Measurements from ENCODE around the gene CMIP.

The CMIP gene

GRCh38 chr16:81497690-81498089 is 53.1 kb downstream of the CMIP start:
- DNase-seq = no peak

GRCh38 chr16:81498351-81498750 is 53.7 kb downstream of the CMIP start:
- DNase-seq = no peak

- no peak for DNase-seq
Measured at GRCh38 chr16:81499576-81500380, 55.2 kb downstream of the CMIP start.

- no peak for DNase-seq
Measured at GRCh38 chr16:81500833-81501521, 56.4 kb downstream of the CMIP start.

DNA sequence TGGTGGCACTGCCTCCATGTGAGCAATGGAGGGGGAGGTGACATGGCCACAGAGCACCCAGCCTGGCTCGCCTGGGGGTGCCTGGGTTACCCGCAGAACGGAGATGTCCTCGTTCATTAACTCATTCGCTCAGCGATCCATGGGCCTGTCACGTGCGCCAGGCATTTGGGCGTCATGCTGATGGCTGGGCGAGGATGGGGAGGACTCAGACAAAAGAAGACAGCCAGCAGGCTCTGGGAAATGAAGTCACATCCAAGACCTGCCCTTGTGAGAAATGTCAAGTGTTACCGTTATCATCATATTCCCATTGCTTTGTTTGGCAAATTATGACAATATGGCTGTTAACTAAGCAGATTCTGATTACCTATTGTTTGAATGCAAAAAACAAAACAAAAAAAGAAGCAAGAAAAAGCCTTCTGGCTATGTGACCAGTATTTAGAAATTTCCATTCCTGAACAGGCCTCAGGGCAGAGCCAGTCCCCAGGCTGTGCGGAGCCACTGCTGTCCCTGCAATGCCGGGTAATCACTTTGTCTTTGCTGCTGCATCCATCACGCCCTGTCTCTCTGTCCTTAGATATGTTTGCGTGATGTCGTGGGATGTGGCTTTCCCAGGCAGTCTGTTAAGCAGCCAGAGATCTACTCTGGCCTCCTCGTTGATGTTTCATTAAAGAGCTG is 57.9 kb downstream of the CMIP start:
- no peak for DNase-seq

- DNase-seq = no peak
Measured at GRCh38 chr16:81505011-81505661, 60.5 kb downstream of the CMIP start.

- DNase-seq = no peak
Measured at GRCh38 chr16:81509404-81509803, 64.8 kb downstream of the CMIP start.

DNA sequence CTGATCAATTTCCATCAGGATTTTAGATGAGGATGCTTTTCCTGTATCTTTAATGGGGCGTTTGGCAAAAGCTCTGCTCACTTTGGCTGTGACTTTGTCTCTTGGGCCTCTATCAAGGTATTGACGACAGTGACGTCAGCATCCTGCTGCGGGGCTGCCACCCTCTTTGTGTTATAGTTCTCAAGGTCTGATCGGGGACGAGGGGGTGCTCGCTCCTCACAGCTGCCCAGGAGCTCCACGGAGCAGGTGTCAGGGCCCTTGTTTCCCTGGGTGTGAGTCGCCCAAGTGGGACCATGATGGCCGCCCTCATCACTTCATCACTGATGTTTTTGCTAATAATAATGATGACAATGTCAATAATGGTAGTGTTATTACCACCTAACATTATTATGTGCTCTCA is 65.4 kb downstream of the CMIP start:
- DNase-seq = no peak

GRCh38 chr16:81511371-81511770 is 66.8 kb downstream of the CMIP start:
- no peak for DNase-seq

GRCh38 chr16:81513204-81514040 is 68.8 kb downstream of the CMIP start:
- no peak for DNase-seq

DNA sequence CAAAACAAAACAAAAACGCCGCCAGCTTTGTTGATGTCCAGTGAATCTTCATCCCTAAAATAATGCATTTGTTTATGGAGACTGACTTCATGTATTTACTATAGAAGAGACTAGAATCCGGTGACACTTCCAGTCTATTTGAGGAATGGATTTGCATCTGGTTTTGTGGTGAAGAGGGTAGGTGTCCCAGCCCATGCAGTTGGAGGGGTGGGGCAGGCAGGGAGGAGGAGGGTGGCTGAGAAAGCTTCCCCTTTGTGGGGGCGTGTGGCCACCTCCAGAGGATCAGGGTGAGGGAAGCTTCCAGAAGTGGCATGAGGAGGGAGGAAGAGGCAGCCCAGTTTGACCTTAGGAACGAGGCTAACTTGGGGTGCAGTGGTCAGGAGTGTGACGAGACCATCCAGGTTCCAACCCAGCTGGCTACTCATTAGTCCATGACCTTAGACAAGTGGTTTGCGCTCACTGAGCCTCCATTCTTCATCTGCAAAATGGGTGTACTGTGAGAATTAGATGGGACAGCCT is 69.5 kb downstream of the CMIP start:
- no peak for DNase-seq

GRCh38 chr16:81514568-81515258 is 70.1 kb downstream of the CMIP start:
- DNase-seq = no peak

DNA sequence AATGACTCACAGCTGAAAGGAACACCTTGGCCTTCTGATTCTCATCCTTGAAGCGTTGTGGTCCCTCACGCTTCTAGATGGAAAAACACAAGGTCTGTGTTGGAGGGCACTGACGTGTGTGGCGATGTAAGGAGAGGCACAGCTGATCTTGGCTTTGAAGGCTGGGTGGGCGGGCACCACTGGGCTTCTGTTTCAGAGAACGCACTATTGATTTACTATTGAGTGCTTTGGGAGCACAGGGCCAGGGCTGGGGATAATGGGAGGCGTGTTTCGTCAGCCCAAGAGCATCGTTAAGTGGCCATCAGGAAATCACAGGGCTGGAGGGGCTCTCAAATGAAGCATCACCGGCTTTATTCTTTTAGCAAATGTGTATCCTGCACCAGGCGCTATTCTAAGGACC is 70.7 kb downstream of the CMIP start:
- DNase-seq = no peak

- no peak for DNase-seq
Measured at GRCh38 chr16:81515721-81516120, 71.1 kb downstream of the CMIP start.

- DNase-seq = no peak
Measured at GRCh38 chr16:81516478-81517149, 72.0 kb downstream of the CMIP start.

DNA sequence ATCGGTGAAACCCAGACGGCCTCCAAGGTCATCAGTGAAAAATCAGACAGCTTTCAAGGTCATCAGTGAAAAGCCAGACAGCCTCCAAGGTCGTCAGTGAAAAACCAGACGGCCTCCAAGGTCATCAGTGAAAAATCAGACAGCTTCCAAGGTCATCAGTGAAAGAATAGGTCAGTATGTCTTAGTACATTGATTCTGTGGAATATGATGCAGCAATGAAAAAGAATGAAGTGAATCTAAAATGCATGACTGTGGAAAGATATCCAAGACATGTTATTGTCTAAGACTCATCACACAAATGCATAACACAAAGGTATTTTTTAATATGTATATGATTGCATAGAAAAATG is 72.5 kb downstream of the CMIP start:
- no peak for DNase-seq

GRCh38 chr16:81517629-81518438 is 73.2 kb downstream of the CMIP start:
- no peak for DNase-seq

GRCh38 chr16:81518439-81518757 is 73.8 kb downstream of the CMIP start:
- DNase-seq = no peak

DNA sequence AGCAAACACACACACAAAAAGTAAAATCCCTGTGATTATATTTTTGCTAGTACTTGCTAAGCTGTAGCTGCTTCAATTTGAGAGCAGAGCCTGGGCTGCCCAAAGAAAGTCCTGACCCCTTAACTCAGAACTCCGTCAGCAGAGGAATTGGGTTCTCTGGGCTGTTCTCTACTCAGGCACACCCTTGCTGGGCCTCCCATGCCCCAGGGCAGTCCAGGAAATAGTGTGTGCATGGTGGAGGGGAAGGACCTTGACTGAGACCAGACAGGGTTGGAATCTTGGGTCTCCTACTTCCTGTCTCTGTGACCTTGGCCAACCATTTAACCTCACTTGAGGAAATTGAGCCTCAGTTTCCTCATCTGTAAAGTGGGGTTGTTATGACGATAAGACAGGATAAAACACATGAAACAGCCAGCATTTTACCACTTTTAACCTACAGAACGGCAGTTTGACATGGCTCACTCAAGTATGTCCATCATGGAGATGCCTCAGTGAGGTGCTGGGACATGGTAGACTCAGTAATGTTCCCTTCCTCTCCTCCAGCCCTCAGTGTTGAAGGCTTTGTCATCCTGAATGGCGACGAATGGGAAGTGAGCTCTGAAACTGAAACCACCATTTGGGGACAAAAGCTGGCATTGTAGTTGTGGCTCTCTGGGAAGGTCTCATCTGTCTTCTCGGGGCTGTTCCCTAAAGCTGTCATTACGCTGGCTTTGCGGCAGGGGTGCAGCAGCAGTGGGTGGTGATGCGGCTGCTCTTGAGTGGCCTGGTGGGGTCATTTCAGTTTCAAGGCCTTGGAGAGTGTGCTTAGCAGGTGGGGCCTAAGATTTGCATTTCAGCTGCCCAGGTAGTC is 74.9 kb downstream of the CMIP start:
- DNase-seq = no peak

- DNase-seq = no peak
Measured at GRCh38 chr16:81520151-81520470, 75.5 kb downstream of the CMIP start.
